Measurements from ENCODE around the gene CFAP251.
"Not testable (repeated sequence)": the region's sequence is repeated elsewhere in the genome, so short reads cannot be mapped to it uniquely, and the experiment has no call there.

CFAP251 gene

GRCh38 chr12:122029620-122030423 lies 111.4 kb downstream of the CFAP251 start:
- DNase-seq, result no peak

GRCh38 chr12:122030424-122031035 lies 112.1 kb downstream of the CFAP251 start:
- no peak for DNase-seq

- no peak for DNase-seq
Observed at GRCh38 chr12:122031342-122032216, 113.2 kb downstream of the CFAP251 start.

GRCh38 chr12:122032580-122032979 lies 114.2 kb downstream of the CFAP251 start:
- no peak for DNase-seq

- no peak for DNase-seq
Observed at GRCh38 chr12:122035292-122035691, 116.9 kb downstream of the CFAP251 start.

- no peak for DNase-seq
Observed at GRCh38 chr12:122036153-122036552, 117.8 kb downstream of the CFAP251 start.

GRCh38 chr12:122040579-122041386 lies 122.4 kb downstream of the CFAP251 start:
- DNase-seq, result no peak

- not testable (repeated sequence) for DNase-seq
Observed at GRCh38 chr12:122041458-122041857, 123.1 kb downstream of the CFAP251 start.

GRCh38 chr12:122042910-122043309 lies 124.5 kb downstream of the CFAP251 start:
- DNase-seq, result no peak

GRCh38 chr12:122043476-122043875 lies 125.1 kb downstream of the CFAP251 start:
- no peak for DNase-seq

- no peak for DNase-seq
Observed at GRCh38 chr12:122045262-122045661, 126.9 kb downstream of the CFAP251 start.

- no peak for DNase-seq
Observed at GRCh38 chr12:122046145-122046544, 127.8 kb downstream of the CFAP251 start.

- no peak for DNase-seq
Observed at GRCh38 chr12:122048151-122048550, 129.8 kb downstream of the CFAP251 start.

GRCh38 chr12:122049827-122050226 lies 131.4 kb downstream of the CFAP251 start:
- DNase-seq, result no peak

- no peak for DNase-seq
Observed at GRCh38 chr12:122050706-122051105, 132.3 kb downstream of the CFAP251 start.

GRCh38 chr12:122051231-122051876 lies 133.0 kb downstream of the CFAP251 start:
- no peak for DNase-seq

- DNase-seq, result no peak
Observed at GRCh38 chr12:122052285-122052684, 133.9 kb downstream of the CFAP251 start.
